Neural cell (in vitro differentiated cells): ENCODE measurements around the gene TAF11. TPM values are rescaled to one million over a fixed set of nuclear protein-coding genes. Genes with fewer than 3 reads are reported as not detected.

Experiments used
- H2AFZ ChIP-seq: fragments of 200-600, 300-800 bp; sonication (generic), shearing (Covaris generic); 2 replicates; pipeline ENCODE4 v1.6.0; 2014; ENCODE audit warnings: low read depth, mild to moderate bottlenecking, antibody characterized with exemption, low read length, moderate library complexity
- H3F3A ChIP-seq: fragments of 200-600 bp; shearing (Covaris generic); 2 replicates; pipeline ENCODE4 v1.6.1; 2016; ENCODE audit warnings: mild to moderate bottlenecking, moderate library complexity, mixed read lengths, antibody characterized with exemption, low read length; ENCODE audit not compliant: insufficient read depth, poor library complexity, severe bottlenecking
- H3K27ac ChIP-seq: fragments of 200-600, 300-800 bp; sonication (generic), shearing (Covaris generic); 2 replicates; pipeline ENCODE4 v1.5.1; 2014; ENCODE audit warnings: mild to moderate bottlenecking, low read length, moderate library complexity
- H3K27me3 ChIP-seq: fragments of 300-800, 200-600 bp; sonication (generic), shearing (Covaris generic); 2 replicates; pipeline ENCODE4 v1.6.0; 2014; ENCODE audit warnings: mild to moderate bottlenecking, low read depth, low read length, moderate library complexity; ENCODE audit not compliant: insufficient read depth
- H3K36me3 ChIP-seq: fragments of 300-800, 200-600 bp; sonication (generic), shearing (Covaris generic); 2 replicates; pipeline ENCODE4 v1.5.1; 2014; ENCODE audit warnings: mild to moderate bottlenecking, antibody characterized with exemption, low read length, moderate library complexity; ENCODE audit not compliant: insufficient read depth
- H3K4me2 ChIP-seq: fragments of 300-800, 200-600 bp; sonication (generic), shearing (Covaris generic); 2 replicates; pipeline ENCODE4 v1.6.0; 2014; ENCODE audit warnings: mild to moderate bottlenecking, low read length
- H3K4me3 ChIP-seq: fragments of 300-800, 200-600 bp; sonication (generic), shearing (Covaris generic); 2 replicates; pipeline ENCODE4 v1.5.1; 2014; ENCODE audit warnings: mild to moderate bottlenecking, low read length, moderate library complexity
- H3K79me2 ChIP-seq: fragments of 200-600 bp; shearing (Covaris generic); replicated peaks from 2 replicates; pipeline ENCODE4 v1.6.0; 2014; ENCODE audit warnings: mild to moderate bottlenecking, low read length, moderate library complexity; ENCODE audit not compliant: insufficient read depth
- H3K9ac ChIP-seq: fragments of 300-800, 200-600 bp; sonication (generic), shearing (Covaris generic); 2 replicates; pipeline ENCODE4 v1.6.1; 2016; ENCODE audit warnings: mild to moderate bottlenecking, low read length, mixed read lengths
- H3K9me2 ChIP-seq: fragments of 200-600 bp; shearing (Covaris generic); 2 replicates; pipeline ENCODE4 v1.6.1; 2016; ENCODE audit warnings: mild to moderate bottlenecking, low read length, mixed read lengths; ENCODE audit not compliant: insufficient read depth
- H3K9me3 ChIP-seq: fragments of 200-600, 300-800 bp; sonication (generic), shearing (Covaris generic); 2 replicates; pipeline ENCODE4 v1.6.1; 2016; ENCODE audit warnings: mild to moderate bottlenecking, mixed run types, low read length, moderate library complexity, mixed read lengths
- H4K20me1 ChIP-seq: fragments of 200-600 bp; shearing (Covaris generic); 2 replicates; pipeline ENCODE4 v1.6.1; 2016; ENCODE audit warnings: mild to moderate bottlenecking, mixed run types; ENCODE audit not compliant: insufficient read depth
- CTCF ChIP-seq: fragments of 450-650 bp; IDR thresholded peaks from 2 replicates; pipeline ENCODE4 v1.5.1; 2014; ENCODE audit warnings: antibody characterized with exemption, mild to moderate bottlenecking, moderate library complexity; ENCODE audit not compliant: poor library complexity, severe bottlenecking
- EP300 ChIP-seq: fragments of 450-650 bp; conservative IDR thresholded peaks from 2 replicates; pipeline ENCODE4 v1.6.1; 2014; ENCODE audit warnings: antibody characterized with exemption, mild to moderate bottlenecking, moderate library complexity; ENCODE audit not compliant: poor library complexity, severe bottlenecking
- EZH2 ChIP-seq: fragments of 200-600, 300-800 bp; shearing (Covaris generic), sonication (generic); IDR thresholded peaks from 2 replicates; pipeline ENCODE4 v1.6.1; 2014; ENCODE audit warnings: antibody characterized with exemption, low read length, borderline replicate concordance, mild to moderate bottlenecking; ENCODE audit not compliant: insufficient read depth, poor library complexity, severe bottlenecking
- MXI1 ChIP-seq: fragments of 450-650 bp; conservative IDR thresholded peaks from 2 replicates; pipeline ENCODE4 v1.6.1; 2014; ENCODE audit warnings: antibody characterized with exemption, mild to moderate bottlenecking; ENCODE audit not compliant: poor library complexity, severe bottlenecking
- POLR2AphosphoS5 ChIP-seq: IDR thresholded peaks from 2 replicates; pipeline ENCODE4 v1.6.1; 2012
- RAD21 ChIP-seq: fragments of 450-650 bp; conservative IDR thresholded peaks from 2 replicates; pipeline ENCODE4 v1.6.1; 2014; ENCODE audit warnings: antibody characterized with exemption, mild to moderate bottlenecking, moderate library complexity
- REST ChIP-seq: IDR thresholded peaks from 2 replicates; pipeline ENCODE4 v1.6.1; 2012; ENCODE audit warnings: borderline replicate concordance
- SMC3 ChIP-seq: fragments of 450-650 bp; conservative IDR thresholded peaks from 2 replicates; pipeline ENCODE4 v1.6.1; 2014; ENCODE audit warnings: antibody characterized with exemption, mild to moderate bottlenecking, moderate library complexity; ENCODE audit not compliant: poor library complexity
- TAF1 ChIP-seq: IDR thresholded peaks from 2 replicates; pipeline ENCODE4 v1.6.1; 2012; ENCODE audit warnings: low read depth
- polyA plus RNA-seq: library from polyadenylated mRNA; depleted of rRNA; stranded (reverse); fragments of >200 nt; gene quantifications from 2 replicates; pipeline ENCODE4 v1.2.3, GENCODE V29; 2014

The TAF11 gene
- polyA plus RNA-seq, 1 donor from 2014 or later = 115 TPM

DNA sequence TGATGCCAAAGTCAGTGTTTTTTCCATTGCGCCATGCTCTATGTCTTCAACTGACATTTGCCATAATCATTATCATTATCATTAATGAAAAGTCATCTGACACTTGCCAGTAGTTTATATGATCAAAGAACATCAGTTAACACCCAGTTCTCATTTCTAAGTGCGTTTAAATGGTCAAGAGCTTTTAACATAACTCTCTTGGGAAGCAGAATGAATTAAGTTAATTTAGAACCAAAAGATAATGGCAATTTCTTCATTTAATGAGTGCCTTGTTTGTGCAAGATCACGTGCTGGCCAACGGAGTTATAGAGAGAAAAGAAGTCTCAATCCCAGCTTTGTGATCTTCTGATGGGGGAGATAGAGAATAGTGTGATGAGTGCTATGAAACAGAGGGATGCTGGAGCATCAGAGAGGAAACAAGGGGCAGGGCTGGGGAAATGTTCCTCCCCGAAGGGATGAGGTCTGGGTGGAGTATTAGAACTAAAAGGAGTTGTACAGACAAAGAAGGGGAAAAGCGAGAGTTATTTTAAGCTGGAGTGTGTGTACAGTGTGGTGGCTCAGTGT, 21.6 kb upstream of the TAF11 start:
- H3K79me2 ChIP-seq = peaks cover 4% of the 10 kb centered on the region
- H3K9me2 ChIP-seq = no peaks in the 10 kb centered on the region
- no peak for TF ChIP-seq EZH2
- TF ChIP-seq RAD21 = no peak
- TF ChIP-seq POLR2AphosphoS5 = no peak
- TF ChIP-seq SMC3 = no peak
- TF ChIP-seq TAF1 = no peak
- TF ChIP-seq MXI1 = no peak
- TF ChIP-seq CTCF = no peak
- TF ChIP-seq EP300 = no peak
- no peak for TF ChIP-seq REST
- H3K27ac ChIP-seq = no peak overlapping the region
- no peaks in the 10 kb centered on the region for H3K36me3 ChIP-seq
- H3K27me3 ChIP-seq = no peaks in the 10 kb centered on the region
- no peaks in the 10 kb centered on the region for H3K9me3 ChIP-seq
- H3K9ac ChIP-seq = no peak overlapping the region
- H3K4me3 ChIP-seq = no peak overlapping the region
- H3K4me2 ChIP-seq = no peak overlapping the region
- no peak overlapping the region for H2AFZ ChIP-seq
- H4K20me1 ChIP-seq = no peaks in the 10 kb centered on the region
- H3F3A ChIP-seq = no peaks in the 10 kb centered on the region

DNA sequence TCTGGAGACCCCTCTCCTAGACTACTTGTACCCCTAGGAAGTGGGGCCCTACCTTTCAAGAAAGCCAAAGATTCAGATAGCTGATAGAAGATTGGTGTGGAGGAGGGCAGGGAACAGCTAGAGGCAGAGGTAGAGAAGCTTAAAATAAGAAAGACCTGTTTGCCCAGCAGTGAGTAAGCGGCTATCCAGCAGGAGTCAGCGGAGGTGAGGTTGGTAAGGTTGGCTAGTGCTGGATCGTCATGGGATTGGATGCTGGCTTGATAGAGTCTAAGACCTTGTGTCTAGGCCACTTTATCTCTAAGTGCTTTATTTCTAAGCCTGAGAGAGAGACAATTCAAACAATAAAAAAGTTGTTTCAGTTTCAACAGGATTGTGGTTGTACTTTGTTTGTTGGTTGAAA, 20.4 kb upstream of the TAF11 start:
- no peak overlapping the region for H2AFZ ChIP-seq
- no peaks in the 10 kb centered on the region for H3K27me3 ChIP-seq
- H3K9me3 ChIP-seq = no peaks in the 10 kb centered on the region
- H3K4me2 ChIP-seq = no peak overlapping the region
- H3K27ac ChIP-seq = no peak overlapping the region
- H3K36me3 ChIP-seq = no peaks in the 10 kb centered on the region
- no peak for TF ChIP-seq SMC3
- TF ChIP-seq MXI1 = no peak
- no peak for TF ChIP-seq POLR2AphosphoS5
- no peak for TF ChIP-seq RAD21
- TF ChIP-seq CTCF = no peak
- no peak for TF ChIP-seq REST
- no peak for TF ChIP-seq EZH2
- TF ChIP-seq EP300 = no peak
- TF ChIP-seq TAF1 = no peak
- no peaks in the 10 kb centered on the region for H3K9me2 ChIP-seq
- H3K79me2 ChIP-seq = peaks cover 4% of the 10 kb centered on the region
- H4K20me1 ChIP-seq = no peaks in the 10 kb centered on the region
- no peak overlapping the region for H3K4me3 ChIP-seq
- H3K9ac ChIP-seq = no peak overlapping the region
- H3F3A ChIP-seq = no peaks in the 10 kb centered on the region
